H1 (cell line): ENCODE data around the gene DCAF4L1. TPM values are rescaled to one million over a fixed set of nuclear protein-coding genes. Genes with fewer than 3 reads are reported as not detected.

Experiments
- CEBPB ChIP-seq: IDR thresholded peaks from 2 replicates; pipeline ENCODE4 v1.6.1; 2012; ENCODE audit warnings: low read depth, low read length
- CHD2 ChIP-seq: IDR thresholded peaks from 2 replicates; pipeline ENCODE4 v1.6.1; 2012; ENCODE audit warnings: low read length, improper control_type of control experiment
- GABPA ChIP-seq: IDR thresholded peaks from 2 replicates; pipeline ENCODE4 v1.6.1; 2011; ENCODE audit warnings: mild to moderate bottlenecking, low read length, moderate library complexity, borderline replicate concordance; ENCODE audit not compliant: insufficient read depth
- POLR2AphosphoS5 ChIP-seq: IDR thresholded peaks from 2 replicates; pipeline ENCODE4 v1.6.1; 2011; ENCODE audit warnings: low read depth, low read length
- TCF12 ChIP-seq: IDR thresholded peaks from 2 replicates; pipeline ENCODE4 v1.6.1; 2011; ENCODE audit warnings: low read depth, mild to moderate bottlenecking, low read length
- YY1 ChIP-seq: IDR thresholded peaks from 2 replicates; pipeline ENCODE4 v1.6.1; 2011; ENCODE audit warnings: low read depth, mild to moderate bottlenecking, low read length
- ZNF274 ChIP-seq: IDR thresholded peaks from 2 replicates; pipeline ENCODE4 v1.7.0; 2012; ENCODE audit warnings: low read length, borderline replicate concordance; ENCODE audit errors: extremely low read depth
- polyA plus RNA-seq, 7 experiments: library from polyadenylated mRNA; depleted of rRNA in 3 of 7; stranded (reverse) in 5 of 7; unstranded in 2 of 7; fragments of >200 nt in 5 of 7; fragments of 200-250 nt in 2 of 7; gene quantifications; 1 replicate in 5 of 7; 2 replicates in 1 of 7; 4 replicates in 1 of 7; pipeline versions ENCODE4 v1.2.1 to v1.2.3, GENCODE V29; 2011 to 2013; ENCODE audit warnings: missing spikeins in 2 of 7, mixed read lengths in 2 of 7
- total RNA-seq: library from RNA; stranded (reverse); fragmentation: NEBNext Ultra II Directional; extraction: Animal tissue kit (Norgen Biotek cat#: 25700); gene quantifications from 2 replicates; pipeline ENCODE4 v1.2.1, GENCODE V29; 2021

DCAF4L1 gene
- total and polyA plus RNA-seq, 2 of the 8 experiments (the other 6 are each of a cell fraction or from before 2014, with no cell fraction given) = 0.06 to 0.15 TPM

DNA sequence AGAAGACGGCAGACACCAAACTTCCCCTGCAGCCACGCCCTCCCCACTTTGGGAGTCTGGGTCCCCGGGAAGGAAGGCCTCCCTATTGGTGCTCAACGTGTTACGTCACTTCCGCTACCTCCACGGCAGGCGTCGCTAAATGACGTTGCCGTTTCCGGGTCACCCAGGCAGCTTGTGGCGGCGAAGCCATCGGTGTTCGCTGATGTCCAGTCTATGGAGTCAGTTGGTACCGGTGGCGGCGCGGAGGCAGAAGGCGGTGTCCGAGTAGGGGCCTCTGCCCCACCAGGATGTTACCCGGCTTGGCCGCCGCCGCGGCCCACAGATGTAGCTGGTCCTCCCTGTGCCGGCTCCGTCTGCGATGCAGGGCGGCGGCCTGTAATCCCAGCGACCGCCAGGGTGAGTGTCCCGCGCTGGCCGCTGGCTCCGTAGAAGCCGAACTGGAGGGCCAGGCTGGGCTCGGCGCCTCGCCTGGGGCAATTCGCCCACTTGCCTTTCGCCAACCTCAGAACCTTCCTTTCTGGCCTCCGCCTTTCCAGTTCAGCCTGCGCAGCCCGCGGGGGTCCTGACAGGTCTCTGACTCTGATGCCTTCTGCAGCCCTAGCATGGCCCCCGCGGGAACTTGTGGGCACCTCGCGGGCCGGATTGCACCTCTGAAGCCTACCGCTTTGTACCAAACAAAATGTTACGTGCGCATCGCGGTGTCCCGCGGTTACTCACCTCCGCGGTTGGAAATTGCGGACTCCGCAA, 9.0 kb downstream of the DCAF4L1 start, which contains the start of gene SLC30A9 (continued):
- TF ChIP-seq GABPA = peak; percentile 77; the same call in 1 of the 2 replicates
- TF ChIP-seq ZNF274 = no peak
- no peak for TF ChIP-seq CHD2
- no peak for TF ChIP-seq TCF12
- 0 out of 2 replicates have a peak, but pooled peaks have one; percentile 8 for TF ChIP-seq YY1
- TF ChIP-seq POLR2AphosphoS5 = peak; percentile 97
- no peak for TF ChIP-seq CEBPB
- TF ChIP-seq, all 59 proteins: peak for 17
